Esophagus muscularis mucosa (tissue), 4 donors: ENCODE data around the gene NEK9. TPM values are rescaled to one million over a fixed set of nuclear protein-coding genes. Genes with fewer than 3 reads are reported as not detected.

ENCODE experiments used
- DNase-seq: peaks from one replicate; pipeline ENCODE4 v3.0.0-alpha.2; 2017; ENCODE audit errors: extremely low spot score
- H3K27ac ChIP-seq, 4 donors: fragments of 200-600 bp; sonication (generic); replicated peaks in 1 of 4; 1 replicate in 3 of 4; 2 replicates in 1 of 4; pipeline ENCODE4 v1.5.1; 2016 to 2019; ENCODE audit warnings: mild to moderate bottlenecking in 1 of 4
- H3K27me3 ChIP-seq, 4 donors: fragments of 200-600 bp; sonication (generic); one replicate each; pipeline versions ENCODE4 v1.5.1 to v1.6.0; 2016 to 2019
- H3K36me3 ChIP-seq, 4 donors: fragments of 200-600 bp; sonication (generic); one replicate each; pipeline ENCODE4 v1.5.1; 2016 to 2019
- H3K4me1 ChIP-seq, 4 donors: fragments of 200-600 bp; sonication (generic); one replicate each; pipeline ENCODE4 v1.5.1; 2016 to 2019
- H3K4me3 ChIP-seq, 4 donors: fragments of 200-600 bp; sonication (generic); 1 replicate in 2 of 4; 2 replicates in 2 of 4; pipeline ENCODE4 v1.5.1; 2016 to 2019; ENCODE audit warnings: mild to moderate bottlenecking in 4 of 4, moderate library complexity in 1 of 4
- H3K9me3 ChIP-seq, 4 donors: fragments of 200-600 bp; sonication (generic); 1 replicate in 3 of 4; 2 replicates in 1 of 4; pipeline ENCODE4 v1.5.1; 2016 to 2019
- CTCF ChIP-seq, 3 experiments: fragments of 200-600 bp in 2 of 3; fragments of 450-650 bp in 1 of 3; sonication (generic) in 2 of 3; IDR thresholded peaks; one replicate each; pipeline ENCODE4 v1.5.1; 2017 to 2019; ENCODE audit warnings: antibody characterized with exemption in 3 of 3, mild to moderate bottlenecking in 2 of 3, moderate library complexity in 1 of 3
- EP300 ChIP-seq: sonication (generic); formaldehyde crosslinking; IDR thresholded peaks from one replicate; pipeline ENCODE4 v1.6.1; 2017; ENCODE audit warnings: antibody characterized with exemption
- POLR2A ChIP-seq: fragments of 450-650 bp; IDR thresholded peaks from one replicate; pipeline ENCODE4 v1.6.1; 2017; ENCODE audit warnings: antibody characterized with exemption, moderate library complexity, mild to moderate bottlenecking, low read depth
- POLR2AphosphoS5 ChIP-seq, 2 donors: sonication (generic); formaldehyde crosslinking; IDR thresholded peaks; one replicate each; pipeline ENCODE4 v1.6.1; 2017; ENCODE audit warnings: antibody characterized with exemption in 2 of 2
- WGBS: methylation state at CpG from one replicate; pipeline ENCODE4 v1.1.5; 2018; 5-methylcytosine and 5-hydroxymethylcytosine counted together
- intact Hi-C: fragments of 100-400 bp; cut with DNase I; formaldehyde crosslinking; loops from one replicate; pipeline ENCODE4 v1.15.1; 2023
- total RNA-seq, 4 donors: library from RNA; depleted of rRNA; stranded (reverse); fragments of >200 nt; gene quantifications; one replicate each; pipeline versions ENCODE4 v1.1.0 to v1.2.1, GENCODE V29; 2016

Gene NEK9
- total RNA-seq = 100 to 1,000 TPM in 1 of 4 donors, 10 to 100 TPM in 3; 52.3 to 111 (median 79.0) TPM

GRCh38 chr14:75126679-75127473 lies at the start of gene NEK9:
NEK9 (minus strand) TSS chr14:75127048; CDS start chr14:75126921, 127 bp downstream.
- Histone ChIP-seq H3K9me3 (no peaks in the 10 kb centered on the region), H3K4me1 (peaks cover 21 to 45% (median 43%) of the 10 kb centered on the region in 4 donors), H3K36me3 (peaks cover 0 to 9% (median 6%) of the 10 kb centered on the region in 4 donors), H3K4me3 (peak within 1 kb of the TSS; percentile 73 to 83 (median 80)), H3K27ac (peak within 1 kb of the TSS; percentile 93 to 95 (median 94)), H3K27me3 (no peaks in the 10 kb centered on the region)
- WGBS = 1% methylated on average over 17 of the region's 76 CpGs
- intact Hi-C loops = no loop called here
- TF ChIP-seq CTCF (IDR thresholded peaks at IDR 0.05) (no peak), EP300 (no peak), POLR2A (peak; percentile 46), POLR2AphosphoS5 (IDR thresholded peaks at IDR 0.05) (peak; percentile 87 to 95)
- DNase-seq = peak; percentile 98

GRCh38 chr14:75176142-75176820 lies 49.4 kb upstream of the NEK9 start, which contains the start of gene TMED10:
TMED10 (minus strand) TSS chr14:75176612; CDS start chr14:75176579, 33 bp downstream.
- under 1% methylated on average over 19 of the region's 49 CpGs for WGBS
- Histone ChIP-seq H3K4me1 (peaks cover 25 to 42% (median 35%) of the 10 kb centered on the region in 4 donors), H3K27me3 (no peaks in the 10 kb centered on the region), H3K9me3 (no peaks in the 10 kb centered on the region), H3K36me3 (peaks cover 0 to 4% (median 0%) of the 10 kb centered on the region in 4 donors), H3K4me3 (peak within 1 kb of the TSS; percentile 83 to 96 (median 88)), H3K27ac (peak within 1 kb of the TSS; percentile 94 to 99 (median 97))
- TF ChIP-seq EP300 (no peak), POLR2AphosphoS5 (IDR thresholded peaks at IDR 0.05) (peak; percentile 58 to 90)
- intact Hi-C loops = loop anchor here (5.0 kb wide), 2 partner anchors 101 to 121 kb away; partner anchors contain the start of gene FOS
- peak; percentile 98 for DNase-seq

GRCh38 chr14:75175677-75176141 lies 48.9 kb upstream of the NEK9 start:
- peak overlapping the region; percentile 94 to 99 (median 97) for H3K27ac ChIP-seq
- peaks cover 0 to 4% (median 0%) of the 10 kb centered on the region in 4 donors for H3K36me3 ChIP-seq
- intact Hi-C loops = loop anchor here (5.0 kb wide), 2 partner anchors 102 to 122 kb away; partner anchors contain the start of gene FOS
- no peaks in the 10 kb centered on the region for H3K9me3 ChIP-seq
- 9% methylated on average over 9 of the region's 10 CpGs for WGBS
- DNase-seq = no peak
- H3K27me3 ChIP-seq = no peaks in the 10 kb centered on the region
- H3K4me1 ChIP-seq = peaks cover 29 to 48% (median 38%) of the 10 kb centered on the region in 4 donors
- TF ChIP-seq POLR2AphosphoS5 (IDR thresholded peaks at IDR 0.05) (peak in 1 of 2 donors; percentile 3), EP300 (no peak)
- H3K4me3 ChIP-seq = peak overlapping the region; percentile 83 to 96 (median 88)

- H3K27me3 ChIP-seq = no peaks in the 10 kb centered on the region
- intact Hi-C loops = loop anchor here (5.0 kb wide), 1 partner anchor 42 kb away; no protein-coding TSS in a partner anchor
- H3K27ac ChIP-seq = peak overlapping the region in 1 of 4 donors; percentile 99
- H3K9me3 ChIP-seq = no peaks in the 10 kb centered on the region
- H3K4me1 ChIP-seq = peaks cover 34 to 59% (median 52%) of the 10 kb centered on the region in 4 donors
- WGBS = 36% methylated on average over 2 of the region's 2 CpGs
- TF ChIP-seq EP300 (no peak), POLR2AphosphoS5 (IDR thresholded peaks at IDR 0.05) (no peak), POLR2A (no peak), CTCF (IDR thresholded peaks at IDR 0.05) (no peak)
- peak overlapping the region in 1 of 4 donors; percentile 24 for H3K4me3 ChIP-seq
- H3K36me3 ChIP-seq = peaks cover 0 to 4% (median 0%) of the 10 kb centered on the region in 4 donors
- DNase-seq = no peak
Observed at GRCh38 chr14:75174066-75174465, 47.2 kb upstream of the NEK9 start.

- H3K36me3 ChIP-seq = peaks cover 0 to 4% (median 0%) of the 10 kb centered on the region in 4 donors
- TF ChIP-seq EP300 (no peak), POLR2A (no peak), CTCF (IDR thresholded peaks at IDR 0.05) (no peak), POLR2AphosphoS5 (IDR thresholded peaks at IDR 0.05) (no peak)
- intact Hi-C loops = loop anchor here (5.0 kb wide), 1 partner anchor 38 kb away; no protein-coding TSS in a partner anchor
- WGBS = 76% methylated on average over 4 of the region's 4 CpGs
- no peak overlapping the region for H3K4me3 ChIP-seq
- no peak overlapping the region for H3K27ac ChIP-seq
- H3K9me3 ChIP-seq = no peaks in the 10 kb centered on the region
- H3K4me1 ChIP-seq = peaks cover 53 to 90% (median 83%) of the 10 kb centered on the region in 4 donors
- no peak for DNase-seq
- no peaks in the 10 kb centered on the region for H3K27me3 ChIP-seq
Observed at GRCh38 chr14:75170772-75171171, 43.9 kb upstream of the NEK9 start.
